ENCODE measurements around the gene GPR62. TPM values are rescaled to one million over a fixed set of nuclear protein-coding genes. Genes with fewer than 3 reads are reported as not detected.
A peak's percentile ranks its signal among the peaks of the same experiment; 100 is the strongest.

Gene GPR62
- total and polyA plus RNA-seq, 2 experiments from 2014 or later: not detected

- no peaks in the 10 kb centered on the region for H3F3A ChIP-seq (ENCODE audit: insufficient read depth)
- no peak overlapping the region for H3K9ac ChIP-seq
- H3K4me3 ChIP-seq: no peak overlapping the region
- no peaks in the 10 kb centered on the region for H3K9me3 ChIP-seq (ENCODE audit: low read depth)
- in situ Hi-C loops (cut with MboI): loop anchor here (10.0 kb wide), 1 partner anchor 113 kb away; no protein-coding TSS in a partner anchor
- H3K79me2 ChIP-seq (ENCODE audit: insufficient read depth): no peaks in the 10 kb centered on the region
- H3K27ac ChIP-seq: no peak overlapping the region
- H4K20me1 ChIP-seq (ENCODE audit: insufficient read depth): no peaks in the 10 kb centered on the region
- WGBS, 2 experiments (ENCODE audit: low coverage in 1 of 2, low lambda C conversion rate in 2 of 2, missing lambda C conversion rate in 2 of 2): 1 to 3% methylated on average over 18 of the region's 18 CpGs
- H3K4me1 ChIP-seq (ENCODE audit: insufficient read depth): peaks cover 12% of the 10 kb centered on the region
- no peaks in the 10 kb centered on the region for H3K9me2 ChIP-seq (ENCODE audit: insufficient read depth)
- peak; percentile 67 for DNase-seq
- no peaks in the 10 kb centered on the region for H3K27me3 ChIP-seq (replicated peaks; ENCODE audit: insufficient read depth)
- TF ChIP-seq EZH2phosphoT487 (IDR thresholded peaks at IDR 0.05; ENCODE audit: insufficient read depth, low read depth) (no peak), EZH2 (IDR thresholded peaks at IDR 0.05; ENCODE audit: insufficient read depth, poor library complexity, severe bottlenecking) (no peak)
- no peak overlapping the region for H3K4me2 ChIP-seq (ENCODE audit: unreplicated experiment)
- no peak overlapping the region for H2AFZ ChIP-seq
- no peaks in the 10 kb centered on the region for H3K36me3 ChIP-seq (ENCODE audit: low read depth)
These were observed 46.3 kb downstream of the GPR62 start for GRCh38 chr3:52001443-52001974.

DNA sequence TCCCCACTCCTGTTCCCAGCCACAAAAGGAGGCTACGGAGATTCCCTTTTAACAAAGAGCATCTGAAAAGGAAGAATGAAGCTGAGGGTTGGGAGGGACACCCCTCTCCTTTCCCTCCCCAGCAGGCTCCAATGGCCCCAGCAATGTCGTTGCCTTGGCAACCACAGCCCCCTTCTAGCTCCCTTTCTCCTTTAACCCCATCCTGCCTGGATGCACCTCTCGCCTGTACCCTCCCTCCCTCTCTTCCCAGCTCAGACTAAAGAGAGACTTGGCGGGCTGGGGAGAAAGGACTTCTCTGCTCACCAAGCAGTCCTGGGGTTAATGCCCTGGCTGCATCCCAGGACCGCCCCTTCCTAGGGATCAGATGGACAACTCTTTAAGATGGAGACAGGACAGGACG is 47.6 kb downstream of the GPR62 start:
- no peaks in the 10 kb centered on the region for H3K36me3 ChIP-seq (ENCODE audit: low read depth)
- DNase-seq: no peak
- no peak overlapping the region for H3K4me2 ChIP-seq (ENCODE audit: unreplicated experiment)
- H3K9me3 ChIP-seq (ENCODE audit: low read depth): no peaks in the 10 kb centered on the region
- TF ChIP-seq EZH2phosphoT487 (IDR thresholded peaks at IDR 0.05; ENCODE audit: insufficient read depth, low read depth): no peak
- TF ChIP-seq EZH2 (IDR thresholded peaks at IDR 0.05; ENCODE audit: insufficient read depth, poor library complexity, severe bottlenecking): no peak
- in situ Hi-C loops (cut with MboI): loop anchor here (10.0 kb wide), 1 partner anchor 112 kb away; no protein-coding TSS in a partner anchor
- no peaks in the 10 kb centered on the region for H4K20me1 ChIP-seq (ENCODE audit: insufficient read depth)
- H3K4me1 ChIP-seq (ENCODE audit: insufficient read depth): peaks cover 12% of the 10 kb centered on the region
- H3K79me2 ChIP-seq (ENCODE audit: insufficient read depth): no peaks in the 10 kb centered on the region
- H3K9ac ChIP-seq: no peak overlapping the region
- H3K27ac ChIP-seq: no peak overlapping the region
- H3K9me2 ChIP-seq (ENCODE audit: insufficient read depth): no peaks in the 10 kb centered on the region
- no peaks in the 10 kb centered on the region for H3F3A ChIP-seq (ENCODE audit: insufficient read depth)
- no peaks in the 10 kb centered on the region for H3K27me3 ChIP-seq (replicated peaks; ENCODE audit: insufficient read depth)
- 73 to 74% methylated on average over 6 of the region's 6 CpGs for WGBS, 2 experiments (ENCODE audit: low coverage in 1 of 2, low lambda C conversion rate in 2 of 2, missing lambda C conversion rate in 2 of 2)
- no peak overlapping the region for H3K4me3 ChIP-seq
- H2AFZ ChIP-seq: no peak overlapping the region

GRCh38 chr3:52004163-52004787 is 49.1 kb downstream of the GPR62 start:
- no peaks in the 10 kb centered on the region for H3K9me3 ChIP-seq (ENCODE audit: low read depth)
- in situ Hi-C loops (cut with MboI): loop anchor here (10.0 kb wide), 1 partner anchor 111 kb away; no protein-coding TSS in a partner anchor

DNA sequence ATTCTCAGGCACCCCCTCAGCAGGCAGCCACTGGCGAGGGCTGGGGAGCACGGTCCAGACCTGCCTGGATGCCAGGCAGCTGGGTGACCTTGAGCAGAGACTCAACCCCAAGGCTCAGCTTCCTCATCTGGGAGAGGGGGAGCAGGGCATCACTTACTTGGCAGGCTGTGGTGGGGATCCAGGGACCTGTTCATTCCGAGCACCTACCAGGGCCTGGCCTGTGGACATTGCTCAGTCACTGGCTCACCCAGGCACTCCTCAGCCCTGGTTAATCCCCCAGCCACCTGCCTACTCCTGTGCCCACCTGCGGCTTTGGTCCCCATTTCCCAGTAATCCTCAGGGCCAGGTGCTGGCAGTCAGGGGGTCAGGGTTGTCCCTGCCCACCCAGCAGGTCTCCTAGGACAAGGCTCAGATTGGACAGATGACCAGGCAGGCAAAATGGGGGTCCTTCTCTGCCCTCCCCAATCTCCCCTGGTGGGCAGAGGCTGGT is 49.8 kb downstream of the GPR62 start:
- no peaks in the 10 kb centered on the region for H3K9me2 ChIP-seq (ENCODE audit: insufficient read depth)
- H3K4me2 ChIP-seq (ENCODE audit: unreplicated experiment): peak overlapping the region; percentile 52
- H2AFZ ChIP-seq: peak overlapping the region; percentile 35
- DNase-seq: no peak
- in situ Hi-C loops (cut with MboI): loop anchor here (10.0 kb wide), 1 partner anchor 110 kb away; no protein-coding TSS in a partner anchor
- no peak overlapping the region for H3K4me3 ChIP-seq
- H3K9ac ChIP-seq: peak overlapping the region; percentile 32; the same call in 1 of the 2 replicates
- H3K27ac ChIP-seq: no peak overlapping the region
- H4K20me1 ChIP-seq (ENCODE audit: insufficient read depth): no peaks in the 10 kb centered on the region
- H3K27me3 ChIP-seq (replicated peaks; ENCODE audit: insufficient read depth): no peaks in the 10 kb centered on the region
- H3K4me1 ChIP-seq (ENCODE audit: insufficient read depth): peaks cover 12% of the 10 kb centered on the region
- 92 to 96% methylated on average over 4 of the region's 4 CpGs for WGBS, 2 experiments (ENCODE audit: low coverage in 1 of 2, low lambda C conversion rate in 2 of 2, missing lambda C conversion rate in 2 of 2)
- H3F3A ChIP-seq (ENCODE audit: insufficient read depth): no peaks in the 10 kb centered on the region
- no peaks in the 10 kb centered on the region for H3K9me3 ChIP-seq (ENCODE audit: low read depth)
- H3K36me3 ChIP-seq (ENCODE audit: low read depth): no peaks in the 10 kb centered on the region
- TF ChIP-seq EZH2phosphoT487 (IDR thresholded peaks at IDR 0.05; ENCODE audit: insufficient read depth, low read depth) (no peak), EZH2 (IDR thresholded peaks at IDR 0.05; ENCODE audit: insufficient read depth, poor library complexity, severe bottlenecking) (no peak)
- H3K79me2 ChIP-seq (ENCODE audit: insufficient read depth): no peaks in the 10 kb centered on the region

More at GRCh38 chr3:52004163-52004787, 49.1 kb downstream of the GPR62 start:
- H2AFZ ChIP-seq: no peak overlapping the region
- TF ChIP-seq EZH2 (IDR thresholded peaks at IDR 0.05; ENCODE audit: insufficient read depth, poor library complexity, severe bottlenecking) (no peak), EZH2phosphoT487 (IDR thresholded peaks at IDR 0.05; ENCODE audit: insufficient read depth, low read depth) (no peak)
- DNase-seq: peak; percentile 26
- no peaks in the 10 kb centered on the region for H3K27me3 ChIP-seq (replicated peaks; ENCODE audit: insufficient read depth)
- H4K20me1 ChIP-seq (ENCODE audit: insufficient read depth): no peaks in the 10 kb centered on the region
- H3K4me2 ChIP-seq (ENCODE audit: unreplicated experiment): no peak overlapping the region
- H3K9me2 ChIP-seq (ENCODE audit: insufficient read depth): no peaks in the 10 kb centered on the region
- H3F3A ChIP-seq (ENCODE audit: insufficient read depth): no peaks in the 10 kb centered on the region
- no peaks in the 10 kb centered on the region for H3K79me2 ChIP-seq (ENCODE audit: insufficient read depth)
- no peak overlapping the region for H3K27ac ChIP-seq
- peaks cover 12% of the 10 kb centered on the region for H3K4me1 ChIP-seq (ENCODE audit: insufficient read depth)
- H3K36me3 ChIP-seq (ENCODE audit: low read depth): no peaks in the 10 kb centered on the region
- WGBS, 2 experiments (ENCODE audit: low coverage in 1 of 2, low lambda C conversion rate in 2 of 2, missing lambda C conversion rate in 2 of 2): 73 to 74% methylated on average over 16 of the region's 16 CpGs
- no peak overlapping the region for H3K4me3 ChIP-seq
- no peak overlapping the region for H3K9ac ChIP-seq

All from GM23248 (cell line).